Smooth muscle cell (in vitro differentiated cells): ENCODE data around the gene GNLY. TPM values are rescaled to one million over a fixed set of nuclear protein-coding genes. Genes with fewer than 3 reads are reported as not detected.

Experiments
- DNase-seq: peaks from one replicate; lab custom pipeline; 2025; ENCODE audit not compliant: unreplicated experiment; lab: John Stamatoyannopoulos, UW
- H2AFZ ChIP-seq: fragments of 200-600 bp; sonication (generic); 2 replicates; pipeline ENCODE4 v1.6.0; 2016; ENCODE audit warnings: antibody characterized with exemption, low read depth, mild to moderate bottlenecking
- H3F3A ChIP-seq: fragments of 200-600 bp; sonication (generic); 2 replicates; pipeline ENCODE4 v1.6.0; 2017; ENCODE audit warnings: antibody characterized with exemption, low read depth
- H3K27ac ChIP-seq: fragments of 200-600 bp; sonication (generic); 2 replicates; pipeline ENCODE4 v1.5.1; 2016; ENCODE audit warnings: low read depth, mild to moderate bottlenecking
- H3K27me3 ChIP-seq: fragments of 200-600 bp; sonication (generic); 2 replicates; pipeline ENCODE4 v1.6.1; 2016; ENCODE audit warnings: low read depth, mild to moderate bottlenecking
- H3K36me3 ChIP-seq: fragments of 200-600 bp; sonication (generic); 2 replicates; pipeline ENCODE4 v1.5.1; 2016; ENCODE audit warnings: low read depth
- H3K4me1 ChIP-seq: fragments of 200-600 bp; sonication (generic); 2 replicates; pipeline ENCODE4 v1.5.1; 2016; ENCODE audit warnings: low read depth
- H3K4me2 ChIP-seq: fragments of 200-600 bp; sonication (generic); 2 replicates; pipeline ENCODE4 v1.6.0; 2016; ENCODE audit warnings: mild to moderate bottlenecking
- H3K4me3 ChIP-seq: fragments of 200-600 bp; sonication (generic); 2 replicates; pipeline ENCODE4 v1.5.1; 2016; ENCODE audit warnings: mild to moderate bottlenecking
- H3K79me2 ChIP-seq: fragments of 200-600 bp; sonication (generic); 2 replicates; pipeline ENCODE4 v1.6.0; 2016; ENCODE audit warnings: low read depth, mild to moderate bottlenecking
- H3K9ac ChIP-seq: fragments of 200-600 bp; sonication (generic); 2 replicates; pipeline ENCODE4 v1.6.0; 2016; ENCODE audit warnings: low read depth
- H3K9me3 ChIP-seq: fragments of 200-600 bp; sonication (generic); replicated peaks from 2 replicates; pipeline ENCODE4 v1.5.1; 2016; ENCODE audit warnings: low read depth
- H4K20me1 ChIP-seq: fragments of 200-600 bp; sonication (generic); 2 replicates; pipeline ENCODE4 v1.6.0; 2016; ENCODE audit warnings: low read depth
- WGBS: methylation state at CpG from one replicate; pipeline ENCODE4 v1.1.7; 2016; ENCODE audit warnings: low lambda C conversion rate; 5-methylcytosine and 5-hydroxymethylcytosine counted together
- polyA plus RNA-seq: library from polyadenylated mRNA; unstranded; fragments of >200 nt; fragmentation: Nextera tagmentation; extraction: Ambion mirVana; gene quantifications from 2 replicates; pipeline ENCODE4 v1.2.1, GENCODE V29; 2016
- total RNA-seq: library from RNA; depleted of rRNA; stranded (reverse); fragments of >200 nt; gene quantifications from 2 replicates; pipeline ENCODE4 v1.2.3, GENCODE V29; 2014
- TF ChIP-seq, protein P1 (sequence below): fragments of 200-600 bp; sonication (generic); IDR thresholded peaks from 2 replicates; pipeline ENCODE4 v1.5.1; 2017; ENCODE audit warnings: borderline replicate concordance, mild to moderate bottlenecking, antibody characterized with exemption; ENCODE audit not compliant: insufficient read depth, poor library complexity, severe bottlenecking

The GNLY gene
- total and polyA plus RNA-seq, 2 experiments from 2014 or later, result not detected

GRCh38 chr2:85722519-85722918 is 28.4 kb downstream of the GNLY start:
- no peaks in the 10 kb centered on the region for H3K9me3 ChIP-seq
- H3F3A ChIP-seq, result no peaks in the 10 kb centered on the region
- no peak overlapping the region for H3K4me3 ChIP-seq
- no peaks in the 10 kb centered on the region for H3K79me2 ChIP-seq
- no peak overlapping the region for H3K27ac ChIP-seq
- H3K4me1 ChIP-seq, result peaks cover 5% of the 10 kb centered on the region
- WGBS, result 94% methylated on average over 6 of the region's 6 CpGs
- no peaks in the 10 kb centered on the region for H3K27me3 ChIP-seq
- no peaks in the 10 kb centered on the region for H4K20me1 ChIP-seq
- H3K36me3 ChIP-seq, result no peaks in the 10 kb centered on the region
- DNase-seq, result no peak
- no peak overlapping the region for H3K4me2 ChIP-seq
- H2AFZ ChIP-seq, result no peak overlapping the region
- H3K9ac ChIP-seq, result no peak overlapping the region
- TF ChIP-seq, protein P1, sequence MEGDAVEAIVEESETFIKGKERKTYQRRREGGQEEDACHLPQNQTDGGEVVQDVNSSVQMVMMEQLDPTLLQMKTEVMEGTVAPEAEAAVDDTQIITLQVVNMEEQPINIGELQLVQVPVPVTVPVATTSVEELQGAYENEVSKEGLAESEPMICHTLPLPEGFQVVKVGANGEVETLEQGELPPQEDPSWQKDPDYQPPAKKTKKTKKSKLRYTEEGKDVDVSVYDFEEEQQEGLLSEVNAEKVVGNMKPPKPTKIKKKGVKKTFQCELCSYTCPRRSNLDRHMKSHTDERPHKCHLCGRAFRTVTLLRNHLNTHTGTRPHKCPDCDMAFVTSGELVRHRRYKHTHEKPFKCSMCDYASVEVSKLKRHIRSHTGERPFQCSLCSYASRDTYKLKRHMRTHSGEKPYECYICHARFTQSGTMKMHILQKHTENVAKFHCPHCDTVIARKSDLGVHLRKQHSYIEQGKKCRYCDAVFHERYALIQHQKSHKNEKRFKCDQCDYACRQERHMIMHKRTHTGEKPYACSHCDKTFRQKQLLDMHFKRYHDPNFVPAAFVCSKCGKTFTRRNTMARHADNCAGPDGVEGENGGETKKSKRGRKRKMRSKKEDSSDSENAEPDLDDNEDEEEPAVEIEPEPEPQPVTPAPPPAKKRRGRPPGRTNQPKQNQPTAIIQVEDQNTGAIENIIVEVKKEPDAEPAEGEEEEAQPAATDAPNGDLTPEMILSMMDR, result no peak

DNA sequence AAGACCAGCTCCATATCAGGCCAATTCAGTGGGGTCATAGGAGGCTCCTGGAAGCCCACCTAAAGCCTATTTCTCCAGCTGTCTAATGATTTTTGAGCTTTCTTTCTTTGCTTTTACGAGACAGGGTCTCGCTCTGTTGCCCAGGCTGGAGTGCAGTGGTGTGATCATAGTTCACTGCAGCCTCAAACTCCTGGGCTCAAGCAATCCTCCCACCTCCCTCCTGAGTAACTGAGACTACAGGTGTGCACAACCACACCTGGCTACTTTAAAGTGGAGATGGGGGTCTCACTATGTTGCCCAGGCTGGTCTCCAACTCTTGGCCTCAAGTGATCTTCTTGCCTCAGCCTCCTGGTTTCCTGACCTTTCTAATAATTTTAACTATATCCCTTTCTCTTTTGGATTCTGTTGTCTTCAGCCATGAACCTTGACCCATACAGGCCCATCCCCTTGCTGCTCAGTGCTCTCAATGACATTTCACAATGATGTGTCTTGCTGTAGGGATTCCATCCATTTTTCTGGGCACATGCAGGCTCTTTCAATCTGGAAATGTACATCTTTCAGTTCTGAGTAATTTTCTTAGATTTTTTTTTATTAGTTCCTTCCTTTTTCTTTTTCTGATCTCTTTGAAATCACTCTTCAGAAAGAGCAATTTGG is 29.7 kb downstream of the GNLY start:
- no peaks in the 10 kb centered on the region for H3K4me1 ChIP-seq
- H3K4me3 ChIP-seq, result no peak overlapping the region
- no peak overlapping the region for H2AFZ ChIP-seq
- TF ChIP-seq, protein P1, result no peak
- no peaks in the 10 kb centered on the region for H4K20me1 ChIP-seq
- DNase-seq, result no peak
- no peaks in the 10 kb centered on the region for H3K36me3 ChIP-seq
- H3K9ac ChIP-seq, result no peak overlapping the region
- H3K27me3 ChIP-seq, result no peaks in the 10 kb centered on the region
- H3K27ac ChIP-seq, result no peak overlapping the region
- no peaks in the 10 kb centered on the region for H3K9me3 ChIP-seq
- no peaks in the 10 kb centered on the region for H3F3A ChIP-seq
- H3K4me2 ChIP-seq, result no peak overlapping the region
- 92% methylated on average over 2 of the region's 2 CpGs for WGBS
- no peaks in the 10 kb centered on the region for H3K79me2 ChIP-seq

- DNase-seq, result no peak
- no peaks in the 10 kb centered on the region for H3F3A ChIP-seq
- H2AFZ ChIP-seq, result no peak overlapping the region
- H3K4me3 ChIP-seq, result no peak overlapping the region
- H3K9ac ChIP-seq, result no peak overlapping the region
- H3K79me2 ChIP-seq, result no peaks in the 10 kb centered on the region
- no peaks in the 10 kb centered on the region for H3K36me3 ChIP-seq
- H3K9me3 ChIP-seq, result no peaks in the 10 kb centered on the region
- no peaks in the 10 kb centered on the region for H3K4me1 ChIP-seq
- WGBS, result 81% methylated on average over 5 of the region's 5 CpGs
- no peak overlapping the region for H3K27ac ChIP-seq
- TF ChIP-seq, protein P1, result no peak
- no peaks in the 10 kb centered on the region for H3K27me3 ChIP-seq
- no peaks in the 10 kb centered on the region for H4K20me1 ChIP-seq
- H3K4me2 ChIP-seq, result no peak overlapping the region
These were observed 30.6 kb downstream of the GNLY start for GRCh38 chr2:85724731-85725181.

- no peak overlapping the region for H2AFZ ChIP-seq
- H3K4me2 ChIP-seq, result no peak overlapping the region
- no peaks in the 10 kb centered on the region for H3K4me1 ChIP-seq
- no peaks in the 10 kb centered on the region for H3K79me2 ChIP-seq
- no peak overlapping the region for H3K4me3 ChIP-seq
- no peak overlapping the region for H3K27ac ChIP-seq
- H3K36me3 ChIP-seq, result no peaks in the 10 kb centered on the region
- TF ChIP-seq, protein P1, result no peak
- H3K9me3 ChIP-seq, result no peaks in the 10 kb centered on the region
- H3K9ac ChIP-seq, result no peak overlapping the region
- H3F3A ChIP-seq, result no peaks in the 10 kb centered on the region
- no peaks in the 10 kb centered on the region for H3K27me3 ChIP-seq
- no peak for DNase-seq
- no peaks in the 10 kb centered on the region for H4K20me1 ChIP-seq
- 71% methylated on average over 2 of the region's 2 CpGs for WGBS
These were observed 31.3 kb downstream of the GNLY start for GRCh38 chr2:85725451-85725850.
